Gastroesophageal sphincter (tissue), 3 donors: ENCODE results near the gene ZACN.

ENCODE experiments used
- CTCF ChIP-seq, 4 experiments: fragments of 200-600 bp in 2 of 4; fragments of 450-650 bp in 2 of 4; sonication (generic) in 1 of 4; IDR thresholded peaks; one replicate each; pipeline ENCODE4 v1.5.1; 2017 to 2019; ENCODE audit warnings: antibody characterized with exemption in 4 of 4, mild to moderate bottlenecking in 2 of 4, moderate library complexity in 2 of 4
- POLR2A ChIP-seq, 2 donors: fragments of 450-650 bp; IDR thresholded peaks; one replicate each; pipeline ENCODE4 v1.6.1; 2017; ENCODE audit warnings: antibody characterized with exemption in 2 of 2, mild to moderate bottlenecking in 2 of 2, moderate library complexity in 1 of 2

- TF ChIP-seq CTCF (IDR thresholded peaks at IDR 0.05) (no peak), POLR2A (IDR thresholded peaks at IDR 0.05) (no peak)
Measured at GRCh38 chr17:76085731-76086366, 6.9 kb downstream of the ZACN start.
